Activated CD4-positive, alpha-beta T cell treated with anti-CD3 and anti-CD28 coated beads, Interleukin-2, amount 50 U/mL, for 4 hours (primary cell): ENCODE measurements around the gene GAMT.
A peak's percentile ranks its signal among the peaks of the same experiment; 100 is the strongest.

Source experiments
- DNase-seq, 2 experiments: peaks; one replicate each; pipeline ENCODE4 v3.0.0-alpha.2; 2020

GAMT gene

GRCh38 chr19:1417681-1418495, 16.5 kb upstream of the GAMT start:
- DNase-seq = no peak

DNA sequence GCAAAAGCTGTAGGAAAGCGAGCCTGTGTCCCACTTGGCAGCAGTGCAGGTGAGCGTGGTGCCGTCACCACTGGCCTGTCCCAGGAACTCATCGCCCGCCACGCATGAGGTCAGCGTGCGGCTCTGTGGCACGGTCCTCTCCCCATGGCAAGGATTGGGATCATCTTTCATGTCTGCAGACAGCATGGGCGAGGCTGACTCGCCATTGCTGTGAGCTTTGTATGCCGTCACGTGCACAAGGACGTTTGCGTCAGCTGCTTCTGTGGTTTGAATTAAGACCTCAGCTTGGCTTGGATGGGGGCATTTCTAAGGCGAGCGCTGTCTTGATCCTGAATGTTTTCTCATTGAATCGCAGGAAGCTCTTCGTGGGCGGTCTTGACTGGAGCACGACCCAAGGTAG, 15.8 kb upstream of the GAMT start:
- no peak for DNase-seq

DNA sequence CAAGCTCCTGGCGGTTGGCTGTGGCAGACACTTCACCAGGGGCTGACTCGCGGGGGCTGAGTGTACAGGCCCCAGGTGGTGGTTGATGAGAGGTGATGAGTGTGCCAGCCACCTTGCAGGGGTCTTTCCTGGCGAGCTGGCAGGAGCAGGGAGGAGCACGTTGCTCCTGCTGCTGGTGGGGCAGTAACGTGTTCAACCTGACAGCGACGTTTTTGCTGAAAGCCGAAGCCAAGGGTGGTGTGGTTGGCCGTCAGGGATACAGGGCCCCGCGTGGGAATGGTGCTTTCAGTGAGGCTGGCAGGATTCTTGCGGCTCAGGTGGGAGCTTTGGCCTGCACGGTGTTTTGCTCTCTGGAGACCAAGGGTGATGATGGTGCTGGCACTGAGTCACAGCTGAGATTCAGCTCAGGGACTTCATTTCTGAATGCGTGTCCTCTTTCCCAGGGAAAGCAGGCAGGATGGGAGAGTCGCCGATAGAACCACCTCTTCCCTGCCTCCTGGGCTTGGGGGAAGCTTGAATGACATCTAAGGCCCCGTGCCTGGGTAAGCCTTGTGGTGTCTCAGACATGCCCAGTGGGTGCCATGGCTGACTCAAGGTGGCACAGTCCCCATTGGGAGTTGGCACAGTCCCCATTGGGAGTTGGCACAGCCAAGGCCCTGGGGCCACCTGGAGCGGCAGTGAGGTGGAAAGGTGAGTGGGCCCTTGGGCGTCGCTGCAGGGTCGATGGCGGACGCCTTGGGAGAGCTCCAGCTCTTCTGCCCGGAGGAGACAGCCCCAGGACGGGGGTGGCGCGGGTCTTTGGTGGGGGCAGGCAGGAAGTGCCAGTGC, 14.9 kb upstream of the GAMT start:
- DNase-seq = no peak

DNA sequence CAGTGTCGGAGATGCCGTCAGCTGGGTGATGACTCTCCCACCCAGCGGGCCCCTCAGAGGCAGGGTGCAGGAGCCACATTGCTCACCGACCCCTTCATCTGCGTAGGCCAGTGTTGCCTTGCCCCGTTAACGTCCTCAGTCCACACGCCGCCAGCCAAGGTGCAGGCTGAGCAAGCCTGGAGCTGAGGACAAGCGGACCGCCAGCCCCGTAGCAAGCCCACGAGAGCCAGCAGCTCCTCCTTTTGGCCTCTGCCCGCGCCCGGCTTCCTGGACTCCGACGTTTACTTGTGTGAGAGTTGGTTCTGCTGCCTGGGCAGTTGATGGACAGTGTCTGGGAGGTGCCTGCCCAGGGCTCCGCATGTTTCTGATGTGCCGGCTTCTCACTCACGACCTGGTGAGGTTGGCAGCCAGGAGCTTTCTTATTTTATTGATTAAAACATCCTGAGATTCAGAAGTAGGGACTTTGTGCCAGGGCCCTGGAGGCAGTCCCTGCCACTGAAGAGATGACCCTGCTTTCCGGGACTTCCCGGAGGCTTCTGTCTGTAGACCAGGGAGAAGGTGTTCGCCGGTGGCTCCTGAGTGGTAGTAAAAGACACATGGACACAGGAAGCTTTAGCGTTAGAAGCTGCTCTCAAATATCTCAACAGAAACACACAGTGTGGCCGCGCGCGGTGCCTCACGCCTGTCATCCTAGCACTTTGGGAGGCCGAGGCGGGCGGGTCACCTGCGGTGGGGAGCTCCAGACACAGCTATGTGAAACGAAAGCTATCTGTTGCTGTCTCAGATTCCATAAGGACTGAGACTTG, 11.9 kb upstream of the GAMT start:
- no peak for DNase-seq

DNA sequence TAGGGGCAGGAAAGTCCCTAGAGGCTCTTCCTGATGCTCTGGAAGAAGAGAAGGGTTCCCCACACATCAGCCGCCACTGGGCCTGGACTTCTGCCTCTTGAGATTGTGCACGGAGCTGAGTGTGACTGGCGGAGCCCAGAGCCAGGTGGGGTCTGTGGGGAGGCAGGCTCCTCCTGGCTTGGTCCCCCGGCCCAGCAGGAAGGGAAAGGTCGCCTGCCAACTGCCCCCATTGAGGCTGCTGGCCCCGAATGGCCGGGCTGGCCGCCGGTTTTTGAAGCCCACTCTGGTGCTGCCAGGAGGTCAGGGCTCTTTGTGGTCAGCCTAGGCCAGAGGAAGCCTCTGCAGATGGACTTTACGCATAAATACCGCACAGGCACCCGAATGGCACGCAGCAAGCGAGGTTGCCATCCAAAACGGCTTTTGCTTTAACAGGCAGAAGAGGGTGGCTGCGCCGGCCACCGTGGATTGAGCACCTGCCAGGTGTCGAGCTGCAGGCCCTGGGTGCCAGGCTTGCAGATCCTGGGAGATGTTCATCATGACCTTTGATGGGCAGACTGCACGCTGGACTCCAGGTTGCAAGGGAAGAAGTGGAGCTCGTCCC, 11.1 kb upstream of the GAMT start:
- no peak for DNase-seq

GRCh38 chr19:1411255-1412191, 10.2 kb upstream of the GAMT start:
- no peak for DNase-seq

DNA sequence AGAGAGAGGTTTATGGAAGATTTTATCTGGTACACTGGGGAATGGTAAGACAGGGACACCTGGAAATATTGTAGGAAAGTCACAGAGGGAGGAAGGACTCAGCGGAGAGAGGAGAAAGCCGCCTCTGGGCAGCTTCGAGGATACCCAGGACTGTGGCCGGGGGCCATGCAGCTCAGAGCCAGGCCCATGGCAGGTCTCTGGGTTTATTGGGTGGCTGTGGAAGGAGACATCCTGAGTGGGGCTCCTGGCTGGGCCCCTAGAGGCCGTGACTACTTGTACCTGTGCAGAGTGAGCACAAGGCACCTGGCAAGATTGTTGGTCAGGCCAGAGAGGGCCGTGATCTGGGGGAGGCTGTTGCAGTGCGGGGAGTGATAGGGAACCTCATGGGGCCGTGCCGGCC, 9.4 kb upstream of the GAMT start:
- DNase-seq = no peak

DNA sequence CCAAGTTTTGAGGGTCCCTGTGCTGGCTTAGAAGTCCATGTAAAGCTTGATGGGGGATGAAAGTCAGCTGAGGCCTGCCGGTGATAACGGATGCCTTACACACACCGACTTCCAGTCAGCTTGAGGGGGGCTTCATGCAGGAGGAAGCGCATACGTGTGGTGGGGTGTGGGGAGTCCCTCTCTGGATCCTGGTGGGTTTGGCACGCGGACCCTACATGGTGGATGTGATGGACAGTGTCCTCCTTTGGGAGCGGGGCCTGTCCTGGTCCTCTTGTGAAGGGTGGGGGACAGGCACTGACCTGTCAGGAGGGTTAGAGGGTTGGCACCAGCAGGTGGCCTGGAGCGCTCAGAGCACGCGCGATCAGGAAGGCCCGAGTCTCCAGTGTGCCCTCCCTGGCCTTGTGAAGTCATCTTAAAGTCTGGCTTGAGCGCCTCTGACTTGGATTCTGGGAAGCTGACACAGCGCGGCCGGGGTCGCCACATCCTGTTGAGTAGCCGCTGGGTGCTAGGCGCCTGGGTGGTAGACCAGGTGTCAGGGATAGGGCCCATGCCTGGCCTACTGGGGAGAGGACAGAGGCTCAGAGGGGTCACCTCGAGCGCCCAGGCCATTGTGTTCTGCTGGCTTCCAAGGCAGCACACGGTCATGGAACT, 8.9 kb upstream of the GAMT start:
- no peak for DNase-seq

DNA sequence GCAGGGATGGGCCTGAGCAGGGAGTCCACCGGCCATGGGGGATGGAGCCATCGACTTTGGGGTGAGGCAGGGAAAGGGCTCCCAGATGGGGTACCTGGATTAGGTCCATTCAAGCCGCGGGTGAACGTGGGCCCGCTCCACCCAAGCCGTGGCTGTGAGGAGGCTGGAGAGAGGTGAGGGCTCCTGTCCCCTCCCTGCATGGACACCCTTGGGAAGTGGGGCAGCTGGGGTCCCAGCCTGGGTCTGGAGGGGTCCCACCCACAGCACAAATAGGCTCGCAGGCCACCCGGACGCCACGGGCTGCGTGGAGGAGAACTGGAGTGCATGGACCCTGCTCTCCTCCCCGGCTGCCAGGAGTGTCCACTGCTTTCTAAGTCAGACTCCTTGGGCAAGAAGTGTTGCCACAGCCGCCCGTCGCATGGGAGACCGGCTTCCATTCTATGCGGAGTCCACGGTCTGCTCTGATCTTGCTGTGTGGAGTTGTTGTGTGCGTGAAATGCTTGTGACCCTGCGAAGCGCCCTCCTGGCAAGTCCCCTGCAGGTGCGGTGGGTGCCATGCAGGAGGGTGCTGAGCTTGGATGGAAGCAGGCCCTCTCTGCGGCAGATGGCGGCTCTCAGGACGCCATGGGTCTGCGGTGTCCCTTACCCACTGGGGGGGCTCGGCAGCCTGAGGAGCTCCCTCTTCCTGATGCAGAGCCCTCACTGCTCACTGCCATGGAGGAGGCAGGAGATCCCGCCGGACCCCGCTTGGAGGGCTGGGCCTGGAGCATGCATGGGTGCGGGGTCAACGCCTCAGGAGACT, 8.1 kb upstream of the GAMT start:
- no peak for DNase-seq

DNA sequence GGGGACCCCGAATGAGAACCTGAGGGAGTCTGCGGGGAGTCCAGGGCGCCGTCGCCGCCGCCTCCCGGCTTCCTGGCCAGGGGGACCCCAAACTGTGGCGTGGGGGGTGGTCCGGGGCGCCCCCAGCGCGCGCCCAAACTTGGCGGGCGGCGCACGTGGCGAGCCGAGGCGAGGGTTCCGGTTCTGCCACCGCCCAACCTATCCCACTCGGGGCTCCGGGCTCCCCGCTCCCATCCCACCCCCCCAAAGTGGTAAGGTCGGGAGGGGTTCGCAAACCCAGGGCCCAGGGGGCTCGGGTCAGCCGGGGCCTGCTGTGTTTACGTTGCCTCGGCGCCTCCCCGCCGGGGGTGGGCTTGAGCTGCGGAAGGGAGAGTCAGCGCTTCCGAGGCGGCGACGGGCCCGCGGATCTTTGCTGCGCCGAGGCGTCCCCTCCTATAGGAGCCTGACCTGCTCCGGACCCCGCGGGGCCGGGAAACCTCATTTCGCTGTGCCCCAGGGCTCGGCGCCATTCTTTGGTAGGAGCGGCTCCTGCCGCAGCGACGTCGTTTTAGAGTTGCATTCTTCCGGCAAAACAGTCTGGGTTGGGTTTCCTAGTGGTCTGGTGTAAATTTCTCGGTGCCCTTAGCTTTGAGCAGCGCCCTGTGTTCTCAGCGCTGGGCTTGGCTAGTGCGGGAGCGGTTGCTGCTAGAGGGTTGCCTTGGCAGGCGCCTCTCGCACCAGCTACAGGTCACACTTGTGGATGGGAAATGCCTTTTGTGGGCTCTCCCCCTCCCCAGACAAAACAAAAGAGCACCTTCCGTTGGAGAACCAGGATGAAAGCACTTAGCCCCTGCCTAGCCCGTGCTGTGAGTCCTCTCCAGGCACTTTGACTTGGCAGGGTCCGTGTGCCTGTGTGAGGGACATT, 7.2 kb upstream of the GAMT start:
- peak; percentile 39 to 41 for DNase-seq

DNA sequence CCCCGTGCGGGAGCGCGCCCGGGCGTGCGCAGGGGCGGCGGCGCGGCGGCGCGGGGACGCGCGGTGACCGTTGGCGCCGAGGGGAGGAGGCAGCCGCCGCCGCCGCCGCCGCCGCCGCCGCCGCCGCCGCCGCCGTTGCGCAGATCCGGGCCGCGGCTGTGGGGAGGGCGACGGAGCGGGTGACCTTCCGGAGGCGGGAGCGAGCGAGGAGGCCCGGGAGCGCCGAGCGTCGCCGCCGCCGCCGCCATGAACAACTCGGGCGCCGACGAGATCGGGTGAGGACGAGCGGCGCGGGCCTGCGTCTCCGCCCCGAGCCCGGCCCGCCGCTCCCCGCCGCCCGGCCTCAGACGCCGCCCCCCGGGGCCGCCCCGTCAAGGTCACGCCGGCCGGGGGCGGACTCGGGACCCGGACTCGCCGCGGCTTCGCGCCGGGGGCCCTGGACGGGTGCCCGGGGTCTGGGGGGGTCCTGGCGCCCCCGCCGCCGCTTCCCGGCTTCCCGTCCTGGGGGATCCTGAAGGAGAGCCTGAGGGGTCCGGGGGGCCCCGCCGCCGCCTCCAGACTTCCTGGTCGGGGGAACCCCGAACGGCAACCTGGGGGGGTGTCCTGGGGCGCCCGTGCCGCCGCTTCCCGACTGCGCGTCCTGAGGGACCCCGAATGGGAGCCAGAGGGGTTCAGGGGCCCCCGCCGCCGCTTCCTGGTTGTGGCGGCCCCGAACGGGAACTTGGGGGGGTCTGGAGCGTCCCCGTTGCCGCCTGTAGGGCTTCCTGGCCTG, 6.4 kb upstream of the GAMT start, which contains the start of gene DAZAP1:
DAZAP1 (plus strand) TSS at position 59 of the 772 bp plus-strand sequence; CDS start at position 247, 188 bp downstream.
- DNase-seq = peak; percentile 16 to 19

- DNase-seq = peak; percentile 98 to 99
These were observed 5.6 kb upstream of the GAMT start for GRCh38 chr19:1406774-1407527.

GRCh38 chr19:1402411-1403070, 1.2 kb upstream of the GAMT start:
- DNase-seq = no peak

DNA sequence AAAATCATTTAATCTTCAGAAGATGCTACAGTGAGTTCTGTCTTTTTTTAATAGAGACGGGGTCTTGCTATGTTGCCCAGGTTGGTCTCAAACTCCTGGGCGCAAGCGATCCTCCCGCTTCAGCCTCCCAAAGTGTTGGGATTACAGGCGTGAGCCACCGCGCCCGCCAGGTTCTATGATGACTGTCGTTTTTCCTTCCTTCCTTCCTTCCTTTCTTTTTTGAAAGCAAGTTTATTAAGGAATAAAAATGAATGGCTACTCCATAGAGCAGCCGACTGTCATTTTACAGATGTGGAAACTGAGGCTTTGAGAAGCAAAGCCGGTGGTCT, 511 bp upstream of the GAMT start:
- no peak for DNase-seq

DNA sequence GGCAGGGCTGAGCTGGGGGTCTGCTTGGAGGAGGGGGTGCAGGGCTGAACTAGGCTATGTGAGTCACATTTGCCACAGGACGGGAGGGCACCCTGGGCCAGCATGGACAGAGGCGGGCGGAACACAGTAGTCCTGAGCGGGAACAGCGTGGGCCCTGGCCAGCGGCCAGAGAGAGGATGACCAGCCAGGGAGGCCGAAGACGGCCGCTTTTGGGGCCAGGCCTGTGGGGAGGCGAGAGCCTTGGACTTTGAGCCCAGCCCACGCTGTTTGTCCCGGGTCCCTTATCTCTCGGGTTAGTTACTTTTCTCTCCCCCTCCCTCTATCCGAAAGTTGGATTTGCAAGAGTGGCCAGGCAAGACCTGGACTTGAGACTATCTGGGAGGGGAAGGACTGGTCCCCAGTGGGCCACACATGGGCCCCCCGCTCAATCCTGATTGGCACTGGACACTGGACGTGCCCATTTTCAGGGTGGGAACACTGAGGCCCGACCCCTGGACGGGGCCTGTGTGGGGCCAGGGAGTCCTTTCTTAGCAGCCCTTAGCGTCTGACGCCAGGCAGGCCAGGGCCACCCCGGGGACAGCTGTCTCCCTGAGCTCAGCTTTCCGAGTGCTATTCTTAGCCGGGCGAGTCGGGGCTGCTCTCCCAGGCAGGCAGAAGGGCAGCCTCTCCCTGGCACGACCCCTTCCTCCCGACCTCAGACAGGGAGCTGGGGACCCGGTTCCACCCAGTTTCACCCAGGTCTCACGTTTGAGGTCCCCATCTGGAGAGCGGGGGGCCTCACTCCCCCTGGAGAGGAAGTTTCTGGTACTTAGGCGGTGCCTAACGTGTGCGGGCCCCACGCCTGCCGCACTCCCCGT, 833 bp downstream of the GAMT start:
- no peak for DNase-seq

- DNase-seq = no peak
These were observed 1.6 kb downstream of the GAMT start for GRCh38 chr19:1399745-1400144.
